HL-60 (cell line): Measurements from ENCODE around the gene MPHOSPH8.

Experiments
- DNase-seq, 2 experiments: peaks; one replicate each; pipeline ENCODE4 v3.0.0-alpha.2; 2010 to 2020; ENCODE audit warnings: low read depth in 1 of 2, low spot score in 1 of 2
- H3K27ac ChIP-seq: fragments of 250-450 bp; sonication (Bioruptor Pico); replicated peaks from 2 replicates; pipeline ENCODE4 v1.5.1; 2020; ENCODE audit warnings: mild to moderate bottlenecking, moderate library complexity
- H3K27me3 ChIP-seq: fragments of 250-450 bp; sonication (Bioruptor Pico); 2 replicates; pipeline ENCODE4 v1.5.1; 2021; ENCODE audit warnings: mild to moderate bottlenecking, moderate library complexity; ENCODE audit not compliant: insufficient read depth, poor library complexity, severe bottlenecking
- H3K4me3 ChIP-seq: replicated peaks from 2 replicates; pipeline ENCODE4 v1.5.1; 2011; ENCODE audit warnings: mild to moderate bottlenecking, control low read depth, low read length; ENCODE audit not compliant: insufficient read depth
- GABPA ChIP-seq: IDR thresholded peaks from 2 replicates; pipeline ENCODE4 v1.6.1; 2012; ENCODE audit warnings: low read depth
- POLR2AphosphoS5 ChIP-seq: IDR thresholded peaks from 2 replicates; pipeline ENCODE4 v1.6.1; 2012; ENCODE audit warnings: low read depth
- SPI1 ChIP-seq: IDR thresholded peaks from 2 replicates; pipeline ENCODE4 v1.6.1; 2012; ENCODE audit warnings: low read depth, mild to moderate bottlenecking, borderline replicate concordance
- TF ChIP-seq, protein P1 (sequence below): IDR thresholded peaks from 2 replicates; pipeline ENCODE4 v1.6.1; 2012; ENCODE audit warnings: low read depth; ENCODE audit not compliant: insufficient replicate concordance
- TF ChIP-seq, protein P2 (sequence below): IDR thresholded peaks from one replicate; pipeline ENCODE4 v1.5.1; 2011; ENCODE audit warnings: low read length, control low read depth, inconsistent platforms; ENCODE audit not compliant: insufficient read depth

Gene MPHOSPH8

DNA sequence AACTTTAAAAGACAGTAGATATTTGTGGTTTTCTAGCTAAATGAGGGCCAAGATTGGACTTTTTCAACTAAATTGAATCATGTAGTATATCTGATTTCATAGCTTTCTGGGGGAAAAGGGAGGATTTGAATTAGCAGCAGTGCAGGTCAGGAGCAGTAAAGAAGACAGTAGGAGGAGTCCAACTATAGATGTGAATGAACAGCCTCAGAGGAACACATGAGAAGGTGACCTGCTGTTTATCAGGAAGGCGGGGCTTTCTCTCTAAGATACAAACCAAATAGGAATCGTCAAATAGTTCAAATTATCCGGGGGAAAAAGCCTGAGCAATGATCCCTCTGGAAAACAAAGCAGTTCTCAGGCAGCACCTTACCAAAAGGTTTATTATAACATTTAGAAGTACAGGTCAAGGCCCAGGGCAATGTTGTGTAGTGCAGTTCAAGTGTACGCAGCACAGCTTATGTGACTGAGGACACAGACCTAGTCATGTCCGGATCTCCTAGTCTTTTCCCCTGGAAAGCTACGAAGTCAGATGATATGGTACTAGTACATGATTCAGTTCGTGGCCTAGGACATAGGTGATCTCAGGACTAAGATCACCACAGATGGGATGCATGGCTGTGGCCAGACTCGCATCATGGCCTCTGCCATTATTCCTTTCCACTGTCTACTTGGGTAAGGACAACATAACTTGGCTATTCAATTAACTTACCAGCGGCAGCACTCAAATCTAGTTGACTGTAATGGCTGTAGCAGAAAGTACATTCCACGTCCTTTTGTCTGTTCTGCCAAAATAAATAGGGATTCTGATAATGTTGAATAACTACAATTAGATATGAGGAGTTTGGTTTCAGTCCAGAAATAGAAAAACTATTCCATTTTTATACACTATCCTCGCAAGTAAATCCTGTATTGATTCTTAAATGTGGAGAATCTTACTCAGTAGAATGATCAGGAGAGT, 40.3 kb downstream of the MPHOSPH8 start:
- no peaks in the 10 kb centered on the region for H3K27me3 ChIP-seq
- H3K27ac ChIP-seq = no peak overlapping the region
- TF ChIP-seq, protein P1, sequence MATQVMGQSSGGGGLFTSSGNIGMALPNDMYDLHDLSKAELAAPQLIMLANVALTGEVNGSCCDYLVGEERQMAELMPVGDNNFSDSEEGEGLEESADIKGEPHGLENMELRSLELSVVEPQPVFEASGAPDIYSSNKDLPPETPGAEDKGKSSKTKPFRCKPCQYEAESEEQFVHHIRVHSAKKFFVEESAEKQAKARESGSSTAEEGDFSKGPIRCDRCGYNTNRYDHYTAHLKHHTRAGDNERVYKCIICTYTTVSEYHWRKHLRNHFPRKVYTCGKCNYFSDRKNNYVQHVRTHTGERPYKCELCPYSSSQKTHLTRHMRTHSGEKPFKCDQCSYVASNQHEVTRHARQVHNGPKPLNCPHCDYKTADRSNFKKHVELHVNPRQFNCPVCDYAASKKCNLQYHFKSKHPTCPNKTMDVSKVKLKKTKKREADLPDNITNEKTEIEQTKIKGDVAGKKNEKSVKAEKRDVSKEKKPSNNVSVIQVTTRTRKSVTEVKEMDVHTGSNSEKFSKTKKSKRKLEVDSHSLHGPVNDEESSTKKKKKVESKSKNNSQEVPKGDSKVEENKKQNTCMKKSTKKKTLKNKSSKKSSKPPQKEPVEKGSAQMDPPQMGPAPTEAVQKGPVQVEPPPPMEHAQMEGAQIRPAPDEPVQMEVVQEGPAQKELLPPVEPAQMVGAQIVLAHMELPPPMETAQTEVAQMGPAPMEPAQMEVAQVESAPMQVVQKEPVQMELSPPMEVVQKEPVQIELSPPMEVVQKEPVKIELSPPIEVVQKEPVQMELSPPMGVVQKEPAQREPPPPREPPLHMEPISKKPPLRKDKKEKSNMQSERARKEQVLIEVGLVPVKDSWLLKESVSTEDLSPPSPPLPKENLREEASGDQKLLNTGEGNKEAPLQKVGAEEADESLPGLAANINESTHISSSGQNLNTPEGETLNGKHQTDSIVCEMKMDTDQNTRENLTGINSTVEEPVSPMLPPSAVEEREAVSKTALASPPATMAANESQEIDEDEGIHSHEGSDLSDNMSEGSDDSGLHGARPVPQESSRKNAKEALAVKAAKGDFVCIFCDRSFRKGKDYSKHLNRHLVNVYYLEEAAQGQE = no peak
- no peak for TF ChIP-seq GABPA
- no peak for TF ChIP-seq SPI1
- TF ChIP-seq, protein P2, sequence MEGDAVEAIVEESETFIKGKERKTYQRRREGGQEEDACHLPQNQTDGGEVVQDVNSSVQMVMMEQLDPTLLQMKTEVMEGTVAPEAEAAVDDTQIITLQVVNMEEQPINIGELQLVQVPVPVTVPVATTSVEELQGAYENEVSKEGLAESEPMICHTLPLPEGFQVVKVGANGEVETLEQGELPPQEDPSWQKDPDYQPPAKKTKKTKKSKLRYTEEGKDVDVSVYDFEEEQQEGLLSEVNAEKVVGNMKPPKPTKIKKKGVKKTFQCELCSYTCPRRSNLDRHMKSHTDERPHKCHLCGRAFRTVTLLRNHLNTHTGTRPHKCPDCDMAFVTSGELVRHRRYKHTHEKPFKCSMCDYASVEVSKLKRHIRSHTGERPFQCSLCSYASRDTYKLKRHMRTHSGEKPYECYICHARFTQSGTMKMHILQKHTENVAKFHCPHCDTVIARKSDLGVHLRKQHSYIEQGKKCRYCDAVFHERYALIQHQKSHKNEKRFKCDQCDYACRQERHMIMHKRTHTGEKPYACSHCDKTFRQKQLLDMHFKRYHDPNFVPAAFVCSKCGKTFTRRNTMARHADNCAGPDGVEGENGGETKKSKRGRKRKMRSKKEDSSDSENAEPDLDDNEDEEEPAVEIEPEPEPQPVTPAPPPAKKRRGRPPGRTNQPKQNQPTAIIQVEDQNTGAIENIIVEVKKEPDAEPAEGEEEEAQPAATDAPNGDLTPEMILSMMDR = no peak
- TF ChIP-seq POLR2AphosphoS5 = no peak; the same call in 1 of the 2 replicates
- no peak for DNase-seq
- H3K4me3 ChIP-seq = no peak overlapping the region

DNA sequence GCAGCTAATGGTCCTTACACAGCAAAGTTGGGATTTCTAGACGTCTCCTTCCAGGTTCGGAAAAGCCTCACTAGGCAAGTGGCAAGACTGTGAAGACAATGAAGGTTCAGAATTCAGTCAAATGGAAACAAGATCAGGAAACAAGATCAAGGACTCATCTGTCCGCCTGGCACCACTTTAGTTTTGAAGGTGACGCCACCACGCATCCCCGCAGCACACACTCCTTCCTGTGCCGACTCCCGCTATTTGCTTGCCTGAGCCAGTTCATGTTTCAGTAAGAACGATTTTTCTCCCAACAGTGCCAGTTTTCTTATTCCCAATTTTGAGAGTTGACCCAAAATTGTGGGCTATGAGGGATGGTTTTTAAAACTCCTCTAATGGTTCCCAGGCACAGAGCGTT, 41.4 kb downstream of the MPHOSPH8 start:
- no peak for DNase-seq
- H3K27me3 ChIP-seq = no peaks in the 10 kb centered on the region
- no peak overlapping the region for H3K4me3 ChIP-seq
- no peak overlapping the region for H3K27ac ChIP-seq
- TF ChIP-seq, protein P2 = no peak
- TF ChIP-seq SPI1 (no peak), GABPA (no peak), POLR2AphosphoS5 (no peak)
- TF ChIP-seq, protein P1 = no peak

DNA sequence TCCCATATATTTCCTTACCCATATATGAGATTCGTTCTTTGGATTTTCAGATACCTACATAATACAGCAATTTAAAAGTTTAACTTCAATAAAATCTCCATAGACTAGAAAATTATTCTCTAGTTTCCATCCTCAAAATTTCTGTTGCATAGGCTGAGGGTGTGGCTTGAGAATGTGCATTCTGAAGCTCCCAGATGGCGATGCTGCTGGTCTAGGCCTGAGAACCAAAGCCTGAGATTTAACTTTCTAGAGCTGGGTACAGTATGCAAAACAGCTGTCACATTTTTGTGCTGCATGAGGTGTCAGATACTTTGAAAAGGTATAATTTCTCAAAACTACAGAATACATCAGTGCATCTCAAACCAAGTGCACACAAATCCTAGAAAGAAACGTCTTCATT, 42.7 kb downstream of the MPHOSPH8 start:
- no peak overlapping the region for H3K27ac ChIP-seq
- no peak for DNase-seq
- TF ChIP-seq, protein P2 = no peak
- TF ChIP-seq POLR2AphosphoS5 (no peak), SPI1 (no peak), GABPA (no peak)
- TF ChIP-seq, protein P1 = no peak
- H3K27me3 ChIP-seq = no peaks in the 10 kb centered on the region
- no peak overlapping the region for H3K4me3 ChIP-seq
